ENCODE results near the gene TSR3.

Gene TSR3

DNA sequence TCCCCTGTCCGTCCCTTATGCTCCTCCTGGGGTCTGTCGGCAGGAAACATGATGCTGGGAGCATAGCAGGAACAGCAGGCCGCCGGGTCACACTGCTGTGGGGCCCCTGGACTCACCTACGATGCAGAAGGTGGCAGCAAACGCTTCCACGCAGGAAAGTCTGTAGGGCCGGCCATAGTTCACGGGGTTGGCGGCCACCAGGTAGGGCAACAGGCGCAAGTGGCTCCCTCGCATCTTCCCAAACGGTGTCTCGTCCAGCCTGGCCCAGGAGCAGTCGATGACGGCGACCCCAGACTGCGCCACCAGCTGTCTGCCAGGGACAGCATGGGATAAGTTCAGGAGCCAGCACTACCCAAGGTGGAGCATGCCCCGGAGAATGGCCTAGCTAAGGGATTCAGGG, 987 bp downstream of the TSR3 start:
- no peak for DNase-seq

- no peak for DNase-seq
Observed at GRCh38 chr16:1349951-1350350, 1.7 kb downstream of the TSR3 start.

- no peak for DNase-seq
Observed at GRCh38 chr16:1349351-1349750, 2.3 kb downstream of the TSR3 start.

GRCh38 chr16:1348926-1349325, 2.8 kb downstream of the TSR3 start:
- DNase-seq = no peak

GRCh38 chr16:1348441-1348840, 3.2 kb downstream of the TSR3 start:
- DNase-seq = no peak

DNA sequence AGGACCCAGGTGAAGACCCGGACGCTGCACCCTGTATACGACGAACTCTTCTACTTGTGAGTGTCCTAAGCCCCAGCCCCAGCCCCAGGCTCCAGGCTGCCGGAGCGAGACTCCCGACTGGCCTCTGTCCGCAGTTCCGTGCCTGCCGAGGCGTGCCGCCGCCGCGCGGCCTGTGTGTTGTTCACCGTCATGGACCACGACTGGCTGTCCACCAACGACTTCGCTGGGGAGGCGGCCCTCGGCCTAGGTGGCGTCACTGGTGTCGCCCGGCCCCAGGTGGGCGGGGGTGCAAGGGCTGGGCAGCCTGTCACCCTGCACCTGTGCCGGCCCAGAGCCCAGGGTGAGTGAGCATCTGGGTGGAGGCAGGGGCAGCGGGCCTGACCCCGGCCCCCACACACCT, 3.7 kb downstream of the TSR3 start:
- no peak for DNase-seq

GRCh38 chr16:1347286-1347855, 4.3 kb downstream of the TSR3 start:
- no peak for DNase-seq

GRCh38 chr16:1346422-1347285, 5.0 kb downstream of the TSR3 start:
- no peak for DNase-seq

DNA sequence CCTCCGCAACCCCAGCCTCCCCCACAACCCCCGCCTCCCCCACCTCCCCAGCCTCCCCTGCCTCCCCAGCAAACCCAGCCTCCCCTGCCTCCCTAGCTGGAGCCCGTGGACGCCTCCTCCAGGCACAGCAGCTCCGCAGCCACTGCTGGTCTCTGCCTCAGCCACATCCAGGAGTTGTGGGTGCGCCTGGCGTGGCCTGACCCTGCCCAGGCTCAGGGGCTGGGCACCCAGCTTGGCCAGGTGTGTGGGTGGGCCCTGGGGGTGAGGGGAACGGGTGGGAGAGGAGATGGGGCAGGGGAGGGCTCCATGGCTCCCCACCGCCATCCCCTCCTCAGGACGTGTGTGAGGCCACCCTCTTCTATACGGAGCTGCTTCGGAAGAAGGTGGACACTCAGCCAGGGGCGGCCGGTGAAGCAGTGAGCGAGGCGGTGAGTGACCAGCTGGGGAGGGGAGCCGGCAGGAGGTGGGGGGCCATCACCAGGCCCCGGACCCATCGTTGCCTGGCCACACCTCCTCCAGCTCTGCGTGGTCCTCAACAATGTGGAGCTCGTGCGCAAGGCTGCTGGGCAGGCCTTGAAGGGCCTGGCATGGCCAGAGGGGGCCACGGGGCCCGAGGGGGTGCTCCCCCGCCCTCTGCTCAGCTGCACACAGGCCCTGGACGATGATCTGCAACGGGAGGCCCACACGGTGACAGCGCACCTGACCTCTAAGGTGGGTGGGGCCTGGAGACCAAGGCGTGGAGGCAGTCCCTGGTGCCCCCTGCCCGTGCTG, 5.8 kb downstream of the TSR3 start:
- DNase-seq = no peak

GRCh38 chr16:1345087-1345486, 6.6 kb downstream of the TSR3 start:
- DNase-seq = no peak

- DNase-seq = no peak
Observed at GRCh38 chr16:1344499-1344898, 7.2 kb downstream of the TSR3 start.

DNA sequence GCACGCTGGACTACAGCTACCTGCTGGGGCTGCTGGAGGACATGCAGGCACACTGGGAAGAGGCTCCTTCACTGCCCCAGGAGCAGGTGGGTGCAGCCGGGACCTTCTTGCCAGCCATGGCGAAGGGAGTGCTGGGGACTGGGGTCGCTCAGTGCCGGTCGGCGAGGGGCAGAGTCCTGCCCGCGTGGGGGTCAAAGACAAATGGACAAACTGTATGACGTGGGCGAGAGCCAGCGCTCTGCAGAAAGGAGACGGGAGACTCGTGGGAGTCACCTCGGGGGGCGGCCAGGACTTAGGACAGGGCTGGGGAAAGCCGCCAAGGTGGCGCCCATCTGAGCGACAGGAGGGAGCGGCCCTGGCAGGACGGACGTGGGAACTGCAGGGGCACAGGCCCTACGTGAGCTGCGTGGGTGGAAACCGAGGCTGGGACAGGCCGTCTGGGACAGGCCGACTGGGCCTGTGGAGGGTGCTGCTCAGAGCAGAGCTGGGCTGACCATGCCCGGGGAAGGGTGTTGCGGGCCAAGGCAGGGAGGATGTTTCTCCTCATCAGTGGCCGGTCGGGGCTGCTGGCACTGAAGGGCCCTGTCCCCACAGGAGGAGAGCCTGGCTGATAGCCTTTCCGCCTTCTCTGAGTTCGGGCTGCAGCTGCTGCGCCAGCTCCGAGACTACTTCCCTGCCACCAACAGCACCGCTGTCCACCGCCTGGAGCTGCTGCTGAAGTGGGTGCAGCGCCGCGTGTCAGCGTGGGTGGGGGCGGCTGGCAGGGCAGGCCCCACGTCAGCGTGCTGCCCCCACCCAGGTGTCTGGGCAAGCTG, 8.0 kb downstream of the TSR3 start:
- DNase-seq = no peak

DNA sequence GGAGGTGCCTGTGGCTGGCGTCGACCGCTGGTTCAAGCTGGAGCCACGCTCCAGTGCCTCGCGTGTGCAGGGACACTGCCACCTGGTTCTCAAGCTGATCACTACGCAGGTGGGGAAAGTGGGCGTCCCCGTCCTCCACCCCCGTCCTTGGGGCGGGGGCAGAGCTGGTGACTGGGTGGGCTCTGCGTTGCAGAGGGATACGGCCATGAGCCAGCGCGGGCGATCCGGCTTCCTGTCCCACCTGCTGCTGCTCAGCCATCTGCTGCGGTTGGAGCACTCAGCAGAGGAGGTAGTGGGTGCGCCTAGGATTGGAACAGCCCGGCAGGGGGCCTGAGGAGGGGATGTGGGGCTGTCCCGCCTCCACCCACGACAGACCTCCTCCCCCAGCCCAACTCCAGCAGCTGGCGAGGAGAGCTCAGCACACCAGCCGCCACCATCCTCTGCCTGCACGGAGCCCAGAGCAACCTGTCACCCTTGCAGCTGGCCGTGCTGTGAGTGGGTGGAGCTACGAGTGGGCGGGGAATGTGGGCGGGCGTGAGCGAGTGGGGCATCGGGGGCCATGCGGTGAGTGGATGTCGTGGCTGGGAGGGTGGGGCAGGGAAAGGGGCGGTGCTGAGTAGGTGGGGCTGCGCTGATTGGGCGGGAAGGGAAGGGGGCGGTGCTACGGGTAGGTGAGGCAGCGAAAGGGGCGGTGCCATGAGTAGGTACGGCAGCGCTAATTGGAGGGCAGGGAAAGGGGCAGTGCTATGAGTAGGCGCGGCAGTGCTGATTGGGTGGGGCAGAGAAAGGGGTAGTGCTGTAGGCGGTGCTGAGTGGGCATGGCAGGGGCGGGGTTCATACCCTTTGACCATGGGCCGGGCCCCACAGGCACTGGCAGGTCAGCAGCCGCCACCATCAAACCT, 8.9 kb downstream of the TSR3 start:
- peak; percentile 97 for DNase-seq

- no peak for DNase-seq
Observed at GRCh38 chr16:1341495-1342420, 9.9 kb downstream of the TSR3 start.

- no peak for DNase-seq
Observed at GRCh38 chr16:1340730-1341494, 10.8 kb downstream of the TSR3 start.

DNA sequence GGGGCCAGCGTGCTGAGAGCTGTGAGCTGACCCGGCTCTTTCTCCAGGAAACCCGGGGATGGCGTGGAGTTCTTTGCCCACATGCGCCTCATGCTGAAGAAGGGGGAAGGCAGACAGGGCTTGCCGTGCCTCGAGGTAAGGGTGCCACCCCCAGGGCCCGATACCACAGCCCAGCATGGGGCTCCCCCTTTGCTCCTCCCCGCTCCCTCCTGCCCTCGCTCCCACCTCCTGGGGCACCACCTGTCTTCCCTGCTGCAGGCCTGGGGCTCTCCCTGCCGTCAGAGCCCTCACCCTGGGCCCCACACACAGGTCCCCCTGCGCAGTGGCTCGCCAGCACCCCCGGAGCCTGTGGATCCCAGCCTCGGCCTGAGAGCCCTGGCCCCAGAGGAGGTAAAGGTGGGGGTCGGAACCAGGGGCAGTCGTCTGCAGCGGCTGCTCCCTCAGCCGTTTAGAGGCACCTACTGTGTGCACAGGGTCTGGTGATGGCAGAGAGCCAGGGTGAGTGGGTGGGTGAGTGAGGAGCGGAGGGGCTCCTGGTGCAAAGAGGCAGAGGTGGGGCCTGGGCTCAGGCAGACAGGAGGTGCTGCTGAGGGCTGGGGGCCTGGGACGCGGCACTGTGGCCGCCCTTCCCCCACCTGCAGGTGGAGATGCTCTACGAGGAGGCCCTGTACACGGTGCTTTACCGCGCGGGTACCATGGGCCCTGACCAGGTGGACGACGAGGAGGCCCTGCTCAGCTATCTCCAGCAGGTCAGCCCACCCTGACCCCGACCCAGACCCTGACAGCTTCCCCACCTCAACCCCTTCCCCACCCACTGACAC, 12.6 kb downstream of the TSR3 start:
- DNase-seq = no peak

- DNase-seq = no peak
Observed at GRCh38 chr16:1338119-1338730, 13.5 kb downstream of the TSR3 start.

GRCh38 chr16:1337486-1337885, 14.2 kb downstream of the TSR3 start:
- no peak for DNase-seq

DNA sequence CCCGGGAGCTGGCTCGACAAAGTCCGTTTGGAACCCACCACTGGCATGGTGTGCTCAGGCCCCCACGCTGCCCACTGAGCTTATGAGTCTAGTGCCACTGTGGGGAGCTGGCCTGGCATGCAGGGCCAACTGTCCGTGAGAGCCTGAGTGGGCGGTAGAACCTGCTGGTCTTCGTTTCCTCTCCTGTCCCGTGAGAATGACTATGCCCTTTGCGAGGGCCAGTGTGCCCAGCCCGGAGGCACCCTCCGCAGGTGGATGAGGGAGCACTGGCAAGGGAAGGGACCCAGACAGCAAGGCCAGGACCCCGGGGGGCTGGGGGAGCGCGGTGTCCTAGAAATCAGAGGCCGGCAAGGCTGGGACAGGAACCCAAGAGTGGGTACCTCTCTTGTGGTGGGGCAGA, 15.1 kb downstream of the TSR3 start:
- no peak for DNase-seq
